A549 (cell line): ENCODE results near the gene USP13. TPM values are rescaled to one million over a fixed set of nuclear protein-coding genes. Genes with fewer than 3 reads are reported as not detected.

ENCODE experiments used
- ATAC-seq, 2 experiments: fragments of 200-7000 bp in 1 of 2; fragments of >200 bp in 1 of 2; cut with Nextera tagmentation in 1 of 2; cut with Tn5 transposase in 1 of 2; 3 replicates each; pipeline versions ENCODE4 v1.8.0 to v1.9.1; 2018 to 2020; ENCODE audit warnings: mild to moderate bottlenecking in 1 of 2, moderate library complexity in 1 of 2
- CTCF ChIA-PET: fragments of 300-600 bp; sonication (Branson Sonifier 250); formaldehyde crosslinking; extraction: SDS; loops from one replicate; lab custom pipeline; 2021; ENCODE audit warnings: antibody characterized with exemption, inconsistent platforms; lab: Yijun Ruan, JAX
- POLR2A ChIA-PET: fragments of 350-600 bp; formaldehyde crosslinking; extraction: SDS; loops from one replicate; lab custom pipeline; 2021; ENCODE audit warnings: antibody characterized with exemption, inconsistent platforms; lab: Yijun Ruan, JAX
- DNase-seq, 2 experiments: peaks; one replicate each; pipeline versions ENCODE4 v3.0.0 to v3.0.0-alpha.2; 2011 to 2016; ENCODE audit warnings: low read depth in 1 of 2, low spot score in 1 of 2
- FAIRE-seq: peaks from 2 replicates; lab custom pipeline; 2011; peaks lifted over from hg19 to GRCh38; lab: Jason Lieb, UNC
- H3K27ac ChIP-seq, 2 experiments: fragments of >200 bp; sonication (Bioruptor Twin); formaldehyde crosslinking; 3 replicates each; pipeline ENCODE4 v1.5.1; 2016 to 2017
- H3K4me1 ChIP-seq: fragments of >200 bp; sonication (Bioruptor Twin); formaldehyde crosslinking; 3 replicates; pipeline ENCODE4 v1.6.1; 2016
- H3K4me2 ChIP-seq: fragments of >200 bp; sonication (Bioruptor Twin); formaldehyde crosslinking; 3 replicates; pipeline ENCODE4 v1.6.1; 2016
- H3K4me3 ChIP-seq: fragments of >200 bp; sonication (Bioruptor Twin); formaldehyde crosslinking; 3 replicates; pipeline ENCODE4 v1.5.1; 2016
- H3K9me3 ChIP-seq: fragments of >200 bp; sonication (Bioruptor Twin); formaldehyde crosslinking; 3 replicates; pipeline ENCODE4 v1.6.1; 2016
- CEBPB ChIP-seq, 2 experiments: fragments of >200 bp in 1 of 2; sonication (Bioruptor Twin) in 1 of 2; formaldehyde crosslinking in 1 of 2; IDR thresholded peaks; 2 replicates each; pipeline ENCODE4 v1.6.1; 2012 to 2016
- CHD4 ChIP-seq: fragments of 200-600 bp; sonication (generic); IDR thresholded peaks from 2 replicates; pipeline ENCODE4 v1.6.1; 2016; ENCODE audit warnings: antibody characterized with exemption, mild to moderate bottlenecking, borderline replicate concordance
- EHMT2 ChIP-seq: fragments of 200-600 bp; sonication (generic); IDR thresholded peaks from 2 replicates; pipeline ENCODE4 v1.6.1; 2016; ENCODE audit warnings: antibody characterized with exemption, low read depth, mild to moderate bottlenecking, moderate library complexity
- FOSB ChIP-seq: fragments of 250-450 bp; sonication (Bioruptor Pico); IDR thresholded peaks from 2 replicates; pipeline ENCODE4 v1.5.0; 2020; ENCODE audit warnings: mild to moderate bottlenecking, moderate library complexity
- HOXB13 ChIP-seq: fragments of 250-450 bp; sonication (Bioruptor Pico); IDR thresholded peaks from 2 replicates; pipeline ENCODE4 v1.5.0; 2020; ENCODE audit warnings: low read depth, mild to moderate bottlenecking, moderate library complexity
- HOXB5 ChIP-seq: fragments of 250-450 bp; sonication (Bioruptor Pico); IDR thresholded peaks from 2 replicates; pipeline ENCODE4 v1.5.0; 2020; ENCODE audit warnings: mild to moderate bottlenecking, moderate library complexity
- KDM1A ChIP-seq: fragments of 200-600 bp; sonication (generic); IDR thresholded peaks from 2 replicates; pipeline ENCODE4 v1.6.1; 2016; ENCODE audit warnings: low read depth, mild to moderate bottlenecking
- KDM5A ChIP-seq: fragments of 200-600 bp; sonication (generic); IDR thresholded peaks from 2 replicates; pipeline ENCODE4 v1.6.1; 2016; ENCODE audit warnings: antibody characterized with exemption, mild to moderate bottlenecking
- MAZ ChIP-seq: fragments of 150-350 bp; IDR thresholded peaks from 2 replicates; pipeline ENCODE4 v1.6.1; 2014; ENCODE audit warnings: antibody characterized with exemption, low read depth, low read length, borderline replicate concordance
- PHF8 ChIP-seq: fragments of 200-600 bp; sonication (generic); IDR thresholded peaks from 2 replicates; pipeline ENCODE4 v1.6.1; 2016; ENCODE audit warnings: low read depth, mild to moderate bottlenecking, antibody characterized with exemption, moderate library complexity, borderline replicate concordance
- POLR2A ChIP-seq: IDR thresholded peaks from 2 replicates; pipeline ENCODE4 v1.6.1; 2012; ENCODE audit warnings: mild to moderate bottlenecking, low read length
- POLR2AphosphoS2 ChIP-seq: conservative IDR thresholded peaks from 2 replicates; pipeline ENCODE4 v1.6.1; 2012; ENCODE audit warnings: low read length, improper control_type of control experiment, inconsistent platforms
- RFX5 ChIP-seq: fragments of 450-650 bp; IDR thresholded peaks from 2 replicates; pipeline ENCODE4 v1.7.1; 2014; ENCODE audit warnings: antibody characterized with exemption, mild to moderate bottlenecking, moderate library complexity
- TFCP2L1 ChIP-seq: fragments of 250-450 bp; sonication (Bioruptor Pico); IDR thresholded peaks from 2 replicates; pipeline ENCODE4 v1.5.0; 2021; ENCODE audit warnings: mild to moderate bottlenecking
- ZFP36 ChIP-seq: fragments of 450-650 bp; IDR thresholded peaks from 2 replicates; pipeline ENCODE4 v1.6.1; 2014; ENCODE audit warnings: borderline replicate concordance; ENCODE audit not compliant: partially characterized antibody
- ZNF302 ChIP-seq: fragments of 250-450 bp; sonication (Bioruptor Pico); IDR thresholded peaks from 2 replicates; pipeline ENCODE4 v1.9.0; 2021; ENCODE audit warnings: inconsistent platforms, mild to moderate bottlenecking, moderate library complexity
- ZSCAN20 ChIP-seq: fragments of 250-450 bp; sonication (Bioruptor Pico); IDR thresholded peaks from 2 replicates; pipeline ENCODE4 v1.8.0; 2022; ENCODE audit warnings: mild to moderate bottlenecking, moderate library complexity
- WGBS: methylation state at CpG from one replicate; pipeline ENCODE4 v1.1.6; 2017; ENCODE audit errors: missing lambda C conversion rate; 5-methylcytosine and 5-hydroxymethylcytosine counted together
- polyA plus RNA-seq, 4 experiments: library from polyadenylated mRNA; depleted of rRNA in 3 of 4; stranded (reverse); fragments of >200 nt; fragmentation: RNase III in 1 of 4; extraction: RNeasy Plus Mini Kit Qiagen cat#74134 plus additional on column Dnase treatment in 1 of 4; gene quantifications; 2 replicates in 3 of 4; 3 replicates in 1 of 4; pipeline ENCODE4 v1.2.3, GENCODE V29; 2011 to 2017
- TF ChIP-seq, protein P1 (sequence below): fragments of 250-450 bp; sonication (Bioruptor Pico); IDR thresholded peaks from 2 replicates; pipeline ENCODE4 v1.5.0; 2021; ENCODE audit warnings: mild to moderate bottlenecking, moderate library complexity, borderline replicate concordance
- TF ChIP-seq, protein P2 (sequence below): fragments of 200-600 bp; sonication (generic); IDR thresholded peaks from 2 replicates; pipeline ENCODE4 v1.6.1; 2016; ENCODE audit warnings: antibody characterized with exemption, mild to moderate bottlenecking, moderate library complexity
- TF ChIP-seq, protein P3 (sequence below): IDR thresholded peaks from 2 replicates; pipeline ENCODE4 v1.6.1; 2012

The USP13 gene
- polyA plus RNA-seq, 2 of the 4 experiments (the other 2 are of a cell fraction): 7.5 to 10.2 TPM

DNA sequence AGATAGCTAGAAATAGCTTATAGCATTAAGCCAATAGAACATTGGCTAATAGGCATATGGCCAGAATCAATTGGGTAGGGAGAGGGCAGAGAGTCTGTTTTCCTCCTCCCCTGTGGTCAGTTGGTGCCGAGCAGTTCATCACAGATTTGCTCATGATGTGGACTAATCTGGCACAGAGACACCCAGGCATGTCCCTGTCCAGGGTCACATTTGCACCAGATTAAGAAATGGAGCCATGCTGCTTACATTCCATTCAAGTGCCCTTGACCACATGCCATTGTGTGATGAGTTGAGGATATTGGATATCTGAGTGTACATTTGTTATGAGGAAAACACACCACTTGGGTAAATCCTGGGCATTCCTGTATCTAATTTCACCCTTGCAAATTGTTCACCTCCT, 53.4 kb downstream of the USP13 start:
- POLR2A ChIA-PET: no interaction called here
- Histone ChIP-seq H3K4me2 (no peak overlapping the region), H3K27ac (no peak overlapping the region), H3K4me3 (no peak overlapping the region), H3K4me1 (no peaks in the 10 kb centered on the region), H3K9me3 (no peaks in the 10 kb centered on the region)
- no peak for FAIRE-seq
- WGBS: 92% methylated on average over 1 of the region's 1 CpG
- CTCF ChIA-PET: no interaction called here
- DNase-seq: no peak
- ATAC-seq: no peak
- TF ChIP-seq CEBPB (IDR thresholded peaks at IDR 0.05): no peak
- no peak for TF ChIP-seq HOXB5 (CRISPR knock-in tag)
- TF ChIP-seq ZFP36: no peak
- TF ChIP-seq CHD4: no peak
- no peak for TF ChIP-seq ZNF302 (CRISPR knock-in tag)
- TF ChIP-seq RFX5: no peak
- no peak for TF ChIP-seq POLR2AphosphoS2
- no peak for TF ChIP-seq POLR2A
- TF ChIP-seq, protein P1, sequence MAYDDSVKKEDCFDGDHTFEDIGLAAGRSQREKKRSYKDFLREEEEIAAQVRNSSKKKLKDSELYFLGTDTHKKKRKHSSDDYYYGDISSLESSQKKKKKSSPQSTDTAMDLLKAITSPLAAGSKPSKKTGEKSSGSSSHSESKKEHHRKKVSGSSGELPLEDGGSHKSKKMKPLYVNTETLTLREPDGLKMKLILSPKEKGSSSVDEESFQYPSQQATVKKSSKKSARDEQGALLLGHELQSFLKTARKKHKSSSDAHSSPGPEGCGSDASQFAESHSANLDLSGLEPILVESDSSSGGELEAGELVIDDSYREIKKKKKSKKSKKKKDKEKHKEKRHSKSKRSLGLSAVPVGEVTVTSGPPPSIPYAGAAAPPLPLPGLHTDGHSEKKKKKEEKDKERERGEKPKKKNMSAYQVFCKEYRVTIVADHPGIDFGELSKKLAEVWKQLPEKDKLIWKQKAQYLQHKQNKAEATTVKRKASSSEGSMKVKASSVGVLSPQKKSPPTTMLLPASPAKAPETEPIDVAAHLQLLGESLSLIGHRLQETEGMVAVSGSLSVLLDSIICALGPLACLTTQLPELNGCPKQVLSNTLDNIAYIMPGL (CRISPR knock-in tag): no peak
- no peak for TF ChIP-seq PHF8
- no peak for TF ChIP-seq KDM5A
- TF ChIP-seq, protein P2, sequence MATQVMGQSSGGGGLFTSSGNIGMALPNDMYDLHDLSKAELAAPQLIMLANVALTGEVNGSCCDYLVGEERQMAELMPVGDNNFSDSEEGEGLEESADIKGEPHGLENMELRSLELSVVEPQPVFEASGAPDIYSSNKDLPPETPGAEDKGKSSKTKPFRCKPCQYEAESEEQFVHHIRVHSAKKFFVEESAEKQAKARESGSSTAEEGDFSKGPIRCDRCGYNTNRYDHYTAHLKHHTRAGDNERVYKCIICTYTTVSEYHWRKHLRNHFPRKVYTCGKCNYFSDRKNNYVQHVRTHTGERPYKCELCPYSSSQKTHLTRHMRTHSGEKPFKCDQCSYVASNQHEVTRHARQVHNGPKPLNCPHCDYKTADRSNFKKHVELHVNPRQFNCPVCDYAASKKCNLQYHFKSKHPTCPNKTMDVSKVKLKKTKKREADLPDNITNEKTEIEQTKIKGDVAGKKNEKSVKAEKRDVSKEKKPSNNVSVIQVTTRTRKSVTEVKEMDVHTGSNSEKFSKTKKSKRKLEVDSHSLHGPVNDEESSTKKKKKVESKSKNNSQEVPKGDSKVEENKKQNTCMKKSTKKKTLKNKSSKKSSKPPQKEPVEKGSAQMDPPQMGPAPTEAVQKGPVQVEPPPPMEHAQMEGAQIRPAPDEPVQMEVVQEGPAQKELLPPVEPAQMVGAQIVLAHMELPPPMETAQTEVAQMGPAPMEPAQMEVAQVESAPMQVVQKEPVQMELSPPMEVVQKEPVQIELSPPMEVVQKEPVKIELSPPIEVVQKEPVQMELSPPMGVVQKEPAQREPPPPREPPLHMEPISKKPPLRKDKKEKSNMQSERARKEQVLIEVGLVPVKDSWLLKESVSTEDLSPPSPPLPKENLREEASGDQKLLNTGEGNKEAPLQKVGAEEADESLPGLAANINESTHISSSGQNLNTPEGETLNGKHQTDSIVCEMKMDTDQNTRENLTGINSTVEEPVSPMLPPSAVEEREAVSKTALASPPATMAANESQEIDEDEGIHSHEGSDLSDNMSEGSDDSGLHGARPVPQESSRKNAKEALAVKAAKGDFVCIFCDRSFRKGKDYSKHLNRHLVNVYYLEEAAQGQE: no peak
- TF ChIP-seq TFCP2L1 (CRISPR knock-in tag): no peak
- no peak for TF ChIP-seq HOXB13 (CRISPR knock-in tag)
- TF ChIP-seq, all 56 proteins: peak for 0

GRCh38 chr3:179710079-179710478, 57.2 kb downstream of the USP13 start:
- 97% methylated on average over 5 of the region's 5 CpGs for WGBS
- ChIA-PET CTCF (no interaction called here), POLR2A (interaction anchor here (0.6 kb wide), 1 partner anchor 155 kb away, joined by 8 read pairs; no protein-coding TSS in a partner anchor)
- Histone ChIP-seq H3K9me3 (no peaks in the 10 kb centered on the region), H3K4me2 (no peak overlapping the region), H3K4me3 (no peak overlapping the region), H3K27ac (no peak overlapping the region), H3K4me1 (no peaks in the 10 kb centered on the region)
- no peak for FAIRE-seq
- DNase-seq: no peak
- ATAC-seq: no peak
- TF ChIP-seq FOSB (CRISPR knock-in tag) (no peak), ZFP36 (no peak), ZSCAN20 (CRISPR knock-in tag) (no peak), HOXB13 (CRISPR knock-in tag) (no peak), KDM1A (no peak), POLR2AphosphoS2 (no peak), TFCP2L1 (CRISPR knock-in tag) (no peak), MAZ (no peak), PHF8 (no peak), RFX5 (no peak), EHMT2 (no peak)
- TF ChIP-seq, protein P3, sequence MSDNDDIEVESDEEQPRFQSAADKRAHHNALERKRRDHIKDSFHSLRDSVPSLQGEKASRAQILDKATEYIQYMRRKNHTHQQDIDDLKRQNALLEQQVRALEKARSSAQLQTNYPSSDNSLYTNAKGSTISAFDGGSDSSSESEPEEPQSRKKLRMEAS: no peak
